ENCODE measurements around the gene GLT1D1.

GLT1D1 gene

GRCh38 chr12:128968668-128969067 is 115.4 kb downstream of the GLT1D1 start:
- no peak overlapping the region for H3K4me3 ChIP-seq (ENCODE audit: low read length)
- TF ChIP-seq CTCF (IDR thresholded peaks at IDR 0.05; ENCODE audit: insufficient read depth, low read depth, low read length, missing control alignments): no peak
- no peak for DNase-seq (ENCODE audit: low read depth)

- no peak overlapping the region for H3K4me3 ChIP-seq (ENCODE audit: low read length)
- TF ChIP-seq CTCF (IDR thresholded peaks at IDR 0.05; ENCODE audit: insufficient read depth, low read depth, low read length, missing control alignments): peak; percentile 4
- DNase-seq (ENCODE audit: low read depth): no peak
These were observed 116.3 kb downstream of the GLT1D1 start for GRCh38 chr12:128969480-128970055.

GRCh38 chr12:128970110-128970509 is 116.8 kb downstream of the GLT1D1 start:
- TF ChIP-seq CTCF (IDR thresholded peaks at IDR 0.05; ENCODE audit: insufficient read depth, low read depth, low read length, missing control alignments): no peak
- H3K4me3 ChIP-seq (ENCODE audit: low read length): no peak overlapping the region
- DNase-seq (ENCODE audit: low read depth): no peak

GRCh38 chr12:128970941-128971340 is 117.7 kb downstream of the GLT1D1 start:
- DNase-seq (ENCODE audit: low read depth): no peak
- no peak overlapping the region for H3K4me3 ChIP-seq (ENCODE audit: low read length)
- no peak for TF ChIP-seq CTCF (IDR thresholded peaks at IDR 0.05; ENCODE audit: insufficient read depth, low read depth, low read length, missing control alignments)

- no peak for DNase-seq (ENCODE audit: low read depth)
- H3K4me3 ChIP-seq (ENCODE audit: low read length): no peak overlapping the region
- TF ChIP-seq CTCF (IDR thresholded peaks at IDR 0.05; ENCODE audit: insufficient read depth, low read depth, low read length, missing control alignments): no peak
These were observed 118.5 kb downstream of the GLT1D1 start for GRCh38 chr12:128971802-128972201.

- no peak overlapping the region for H3K4me3 ChIP-seq (ENCODE audit: low read length)
- no peak for DNase-seq (ENCODE audit: low read depth)
- no peak for TF ChIP-seq CTCF (IDR thresholded peaks at IDR 0.05; ENCODE audit: insufficient read depth, low read depth, low read length, missing control alignments)
These were observed 120.8 kb downstream of the GLT1D1 start for GRCh38 chr12:128973883-128974681.
